ENCODE data around the gene CREBBP. TPM values are rescaled to one million over a fixed set of nuclear protein-coding genes. Genes with fewer than 3 reads are reported as not detected.

Gene CREBBP
- total RNA-seq, 1 donor from 2014 or later, result 109 TPM

- TF ChIP-seq CTCF (IDR thresholded peaks at IDR 0.05), result no peak
- no peaks in the 10 kb centered on the region for H3K4me1 Mint-ChIP-seq (ENCODE audit: unreplicated experiment)
- no peaks in the 10 kb centered on the region for H3K9me3 Mint-ChIP-seq (ENCODE audit: unreplicated experiment)
- H3K36me3 Mint-ChIP-seq (ENCODE audit: unreplicated experiment), result peaks cover 36% of the 10 kb centered on the region
- no peak overlapping the region for H3K27ac Mint-ChIP-seq (ENCODE audit: unreplicated experiment)
- H3K4me3 Mint-ChIP-seq (ENCODE audit: unreplicated experiment), result no peak overlapping the region
- no peak for DNase-seq (ENCODE audit: extremely low spot score, unreplicated experiment)
- H3K27me3 Mint-ChIP-seq (ENCODE audit: unreplicated experiment), result no peaks in the 10 kb centered on the region
Observed at GRCh38 chr16:3760518-3760917, 120.0 kb downstream of the CREBBP start.

GRCh38 chr16:3759736-3760135 lies 120.8 kb downstream of the CREBBP start:
- no peak overlapping the region for H3K27ac Mint-ChIP-seq (ENCODE audit: unreplicated experiment)
- H3K27me3 Mint-ChIP-seq (ENCODE audit: unreplicated experiment), result no peaks in the 10 kb centered on the region
- H3K4me3 Mint-ChIP-seq (ENCODE audit: unreplicated experiment), result no peak overlapping the region
- peaks cover 39% of the 10 kb centered on the region for H3K36me3 Mint-ChIP-seq (ENCODE audit: unreplicated experiment)
- H3K4me1 Mint-ChIP-seq (ENCODE audit: unreplicated experiment), result peaks cover 5% of the 10 kb centered on the region
- H3K9me3 Mint-ChIP-seq (ENCODE audit: unreplicated experiment), result no peaks in the 10 kb centered on the region
- TF ChIP-seq CTCF (IDR thresholded peaks at IDR 0.05), result no peak
- no peak for DNase-seq (ENCODE audit: extremely low spot score, unreplicated experiment)

GRCh38 chr16:3756113-3756512 lies 124.4 kb downstream of the CREBBP start:
- DNase-seq (ENCODE audit: extremely low spot score, unreplicated experiment), result no peak
- no peak for TF ChIP-seq CTCF (IDR thresholded peaks at IDR 0.05)
- Mint-ChIP-seq H3K27me3 (ENCODE audit: unreplicated experiment) (no peaks in the 10 kb centered on the region), H3K4me3 (ENCODE audit: unreplicated experiment) (no peak overlapping the region), H3K9me3 (ENCODE audit: unreplicated experiment) (no peaks in the 10 kb centered on the region), H3K36me3 (ENCODE audit: unreplicated experiment) (peaks cover 46% of the 10 kb centered on the region), H3K4me1 (ENCODE audit: unreplicated experiment) (peaks cover 13% of the 10 kb centered on the region), H3K27ac (ENCODE audit: unreplicated experiment) (no peak overlapping the region)

- H3K36me3 Mint-ChIP-seq (ENCODE audit: unreplicated experiment), result peaks cover 48% of the 10 kb centered on the region
- TF ChIP-seq CTCF (IDR thresholded peaks at IDR 0.05), result no peak
- no peaks in the 10 kb centered on the region for H3K9me3 Mint-ChIP-seq (ENCODE audit: unreplicated experiment)
- no peaks in the 10 kb centered on the region for H3K27me3 Mint-ChIP-seq (ENCODE audit: unreplicated experiment)
- no peak overlapping the region for H3K4me3 Mint-ChIP-seq (ENCODE audit: unreplicated experiment)
- H3K27ac Mint-ChIP-seq (ENCODE audit: unreplicated experiment), result no peak overlapping the region
- DNase-seq (ENCODE audit: extremely low spot score, unreplicated experiment), result no peak
- H3K4me1 Mint-ChIP-seq (ENCODE audit: unreplicated experiment), result peaks cover 13% of the 10 kb centered on the region
Observed at GRCh38 chr16:3755249-3755648, 125.3 kb downstream of the CREBBP start.

DNA sequence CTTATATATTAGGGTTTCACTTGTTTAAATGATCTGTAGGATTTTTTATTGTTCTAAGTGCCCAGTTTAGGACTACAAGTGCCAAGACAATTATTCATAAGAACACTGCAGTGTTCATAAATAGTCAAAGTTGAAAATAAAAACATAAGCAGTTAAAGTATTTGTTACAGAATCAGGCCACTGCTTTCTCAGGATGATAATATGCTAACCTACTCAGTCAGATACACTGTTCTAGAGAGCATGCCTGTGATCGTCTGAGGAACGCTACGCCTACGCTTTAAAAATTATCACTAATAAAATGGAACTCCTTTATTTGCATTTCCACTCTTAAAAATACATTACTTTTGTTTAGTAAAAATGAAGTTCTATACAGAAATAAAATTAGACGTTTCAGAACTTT lies 125.7 kb downstream of the CREBBP start:
- peaks cover 53% of the 10 kb centered on the region for H3K36me3 Mint-ChIP-seq (ENCODE audit: unreplicated experiment)
- H3K9me3 Mint-ChIP-seq (ENCODE audit: unreplicated experiment), result no peaks in the 10 kb centered on the region
- peaks cover 13% of the 10 kb centered on the region for H3K4me1 Mint-ChIP-seq (ENCODE audit: unreplicated experiment)
- H3K27ac Mint-ChIP-seq (ENCODE audit: unreplicated experiment), result no peak overlapping the region
- no peak overlapping the region for H3K4me3 Mint-ChIP-seq (ENCODE audit: unreplicated experiment)
- H3K27me3 Mint-ChIP-seq (ENCODE audit: unreplicated experiment), result no peaks in the 10 kb centered on the region
- no peak for TF ChIP-seq CTCF (IDR thresholded peaks at IDR 0.05)
- DNase-seq (ENCODE audit: extremely low spot score, unreplicated experiment), result no peak

Data from osteocyte (in vitro differentiated cells).